Activated T-helper 1 cell treated with Interleukin-2 at 50 U/mL for 16 hours (primary cell): ENCODE results near the gene PRKAR1A.
"Not testable (repeated sequence)": the region's sequence is repeated elsewhere in the genome, so short reads cannot be mapped to it uniquely, and the experiment has no call there.

ENCODE experiments used
- DNase-seq: peaks from one replicate; pipeline ENCODE4 v3.0.0-alpha.2; 2020; ENCODE audit warnings: low read depth

PRKAR1A gene

DNA sequence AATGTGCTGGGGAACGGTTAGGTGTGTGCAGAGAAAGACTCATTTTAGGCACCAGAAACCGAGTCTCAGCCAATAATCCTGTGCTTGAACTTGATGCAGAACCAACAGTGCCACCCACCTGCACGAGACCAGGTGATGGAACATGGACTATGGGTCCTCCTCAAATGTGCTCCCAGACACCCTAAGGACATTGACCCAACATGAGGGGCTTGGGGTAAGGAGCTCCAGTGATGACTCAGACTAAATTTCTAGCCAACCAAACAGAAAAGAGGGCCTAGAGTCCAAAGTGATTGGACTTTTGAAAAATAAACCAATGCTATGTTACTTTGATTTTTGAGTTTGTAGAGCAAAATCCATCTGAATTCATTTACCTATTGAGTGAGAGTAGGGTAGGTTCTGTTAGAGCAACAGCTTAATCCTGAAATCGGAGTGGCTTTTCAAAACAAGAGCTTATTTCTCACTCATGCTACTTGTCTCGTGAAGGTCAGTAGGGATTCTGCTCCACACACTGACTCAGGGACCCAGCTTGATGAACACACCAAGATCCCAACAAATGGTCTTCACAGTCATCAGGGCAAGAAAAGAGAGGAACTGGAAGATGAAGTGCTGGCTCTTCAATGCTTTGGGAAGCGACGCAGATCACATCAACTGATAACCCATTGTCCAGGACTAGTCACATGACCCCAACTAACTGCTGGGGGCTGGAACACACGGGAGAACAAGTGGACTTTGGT, 67.1 kb downstream of the PRKAR1A start:
- DNase-seq: no peak

DNA sequence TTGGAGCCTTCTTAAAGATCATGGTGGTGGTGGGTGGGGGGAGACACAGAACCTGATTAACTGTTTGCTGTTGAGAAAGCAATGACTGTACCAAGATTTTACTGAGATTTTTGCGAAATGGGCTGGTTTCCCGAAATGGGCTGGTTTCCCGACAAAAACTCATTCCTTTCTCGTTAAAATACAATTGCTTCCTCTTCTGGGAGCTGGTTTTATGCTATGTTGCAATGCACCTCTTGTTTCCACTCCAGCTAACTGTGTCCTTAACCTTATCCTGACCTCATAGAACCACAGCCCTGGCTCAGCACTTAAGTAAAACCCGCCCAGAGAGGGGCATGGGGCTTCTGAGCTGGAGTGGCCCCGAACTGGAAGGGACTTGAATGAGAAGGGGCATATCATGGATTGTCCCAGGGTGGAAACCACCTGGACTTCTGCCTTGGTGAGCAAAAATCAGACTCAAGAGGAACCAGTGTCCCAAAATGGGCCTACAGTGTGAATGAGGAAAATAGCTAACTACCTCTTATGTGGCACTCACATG, 68.1 kb downstream of the PRKAR1A start:
- no peak for DNase-seq

- no peak for DNase-seq
Observed at GRCh38 chr17:68581863-68582645, 69.8 kb downstream of the PRKAR1A start.

DNA sequence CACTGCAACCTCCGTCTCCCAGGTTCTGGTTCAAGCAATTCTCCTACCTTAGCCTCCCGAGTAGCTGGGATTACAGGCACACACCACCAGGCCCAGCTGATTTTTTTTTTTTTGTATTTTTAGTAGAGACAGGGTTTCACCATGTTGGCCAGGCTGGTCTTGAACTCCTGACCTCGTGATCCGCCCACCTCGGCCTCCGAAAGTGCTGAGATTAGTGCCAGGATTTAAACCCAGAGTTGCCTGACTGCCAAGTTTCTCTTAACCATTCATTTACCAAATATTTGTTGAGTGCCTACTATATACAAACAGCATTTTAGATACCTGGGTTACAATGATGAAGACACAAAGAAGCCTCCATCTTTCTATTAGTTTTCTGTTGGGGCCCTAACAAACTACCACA, 70.6 kb downstream of the PRKAR1A start:
- not testable (repeated sequence) for DNase-seq

- no peak for DNase-seq
Observed at GRCh38 chr17:68584581-68585303, 72.5 kb downstream of the PRKAR1A start.

GRCh38 chr17:68585643-68586042, 73.4 kb downstream of the PRKAR1A start:
- DNase-seq: no peak

GRCh38 chr17:68587026-68587425, 74.8 kb downstream of the PRKAR1A start:
- DNase-seq: no peak

DNA sequence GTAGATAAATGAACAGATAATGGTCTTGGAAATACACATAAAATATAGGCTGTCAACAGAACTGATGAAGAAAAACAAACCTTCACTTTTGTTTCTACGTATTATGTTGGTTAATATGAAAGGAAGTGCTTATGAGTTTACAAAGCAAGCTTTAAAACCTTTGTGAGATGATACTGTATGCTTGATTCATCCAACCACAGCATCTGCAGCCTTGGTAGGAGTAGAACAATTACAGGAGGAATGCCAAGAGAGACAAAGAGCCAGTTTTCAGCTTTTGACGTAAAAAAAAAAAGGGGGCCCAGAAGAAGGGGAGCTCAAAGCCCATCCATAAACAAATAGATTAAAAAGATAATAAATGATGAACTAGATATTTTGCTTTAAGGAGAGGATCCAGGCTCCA, 75.6 kb downstream of the PRKAR1A start:
- DNase-seq: no peak

DNA sequence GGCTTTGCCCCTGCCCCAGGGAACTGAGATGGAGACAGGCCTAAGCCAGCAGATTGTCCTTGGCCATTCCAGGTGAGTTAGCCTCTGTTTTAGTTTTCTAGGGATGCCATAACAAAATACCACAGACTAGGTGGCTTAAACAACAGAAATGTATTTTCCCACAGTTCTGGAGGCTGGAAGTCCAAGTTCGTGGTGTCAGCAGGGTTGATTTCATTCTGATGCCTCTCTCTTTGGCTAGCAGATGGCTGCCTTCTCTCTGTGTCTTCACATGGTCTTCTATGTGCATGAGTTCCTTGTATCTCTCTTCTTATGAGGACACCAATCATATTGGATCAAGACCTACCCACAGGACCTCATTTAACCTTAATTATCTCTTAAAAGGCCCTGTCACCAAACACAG, 76.1 kb downstream of the PRKAR1A start:
- no peak for DNase-seq

GRCh38 chr17:68589086-68589485, 76.9 kb downstream of the PRKAR1A start:
- DNase-seq: no peak

DNA sequence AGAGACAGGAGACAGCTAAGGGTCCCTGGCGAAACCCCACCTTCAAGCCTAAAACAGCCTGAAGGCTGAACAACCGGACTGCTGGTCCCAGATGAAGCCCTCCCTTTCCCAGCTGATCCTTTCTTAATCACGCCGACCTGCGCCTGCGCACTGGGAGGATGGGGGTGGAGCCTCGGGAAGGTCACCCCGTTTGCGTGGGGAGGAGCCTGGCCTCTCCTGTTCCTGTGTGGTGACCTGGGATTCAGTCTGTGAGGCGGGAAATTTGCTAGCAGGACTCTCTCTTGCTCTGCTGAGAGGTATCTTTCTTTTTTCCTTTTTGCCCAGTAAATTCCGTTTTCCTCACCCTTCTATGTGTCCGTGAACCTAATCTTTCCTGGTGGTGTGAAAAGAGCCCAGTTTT, 79.4 kb downstream of the PRKAR1A start:
- no peak for DNase-seq

GRCh38 chr17:68592009-68592408, 79.8 kb downstream of the PRKAR1A start:
- DNase-seq: no peak

- DNase-seq: no peak
Observed at GRCh38 chr17:68592682-68593641, 80.7 kb downstream of the PRKAR1A start.

DNA sequence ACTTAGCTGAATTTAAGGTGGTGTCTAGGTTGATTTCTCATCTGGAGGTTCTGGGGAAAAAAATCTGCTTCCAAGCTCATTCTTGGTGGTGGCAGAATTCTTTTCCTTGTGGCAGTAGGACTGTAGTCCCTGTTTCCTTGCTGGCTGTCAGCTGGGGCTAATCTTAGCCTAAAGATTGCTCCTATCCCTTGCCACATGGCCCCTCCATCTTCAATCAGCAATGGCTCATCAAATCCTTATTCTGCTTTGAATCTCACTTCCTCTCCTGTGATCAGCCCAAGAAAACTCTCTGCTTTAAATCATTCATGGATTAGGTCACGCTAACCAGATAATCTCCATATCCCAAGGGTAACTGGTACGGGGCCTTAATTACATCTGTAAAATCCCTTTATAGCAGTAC, 82.3 kb downstream of the PRKAR1A start:
- DNase-seq: no peak

GRCh38 chr17:68595496-68595895, 83.3 kb downstream of the PRKAR1A start:
- no peak for DNase-seq

- DNase-seq: no peak
Observed at GRCh38 chr17:68595986-68596385, 83.8 kb downstream of the PRKAR1A start.

- DNase-seq: no peak
Observed at GRCh38 chr17:68596411-68596945, 84.2 kb downstream of the PRKAR1A start.

DNA sequence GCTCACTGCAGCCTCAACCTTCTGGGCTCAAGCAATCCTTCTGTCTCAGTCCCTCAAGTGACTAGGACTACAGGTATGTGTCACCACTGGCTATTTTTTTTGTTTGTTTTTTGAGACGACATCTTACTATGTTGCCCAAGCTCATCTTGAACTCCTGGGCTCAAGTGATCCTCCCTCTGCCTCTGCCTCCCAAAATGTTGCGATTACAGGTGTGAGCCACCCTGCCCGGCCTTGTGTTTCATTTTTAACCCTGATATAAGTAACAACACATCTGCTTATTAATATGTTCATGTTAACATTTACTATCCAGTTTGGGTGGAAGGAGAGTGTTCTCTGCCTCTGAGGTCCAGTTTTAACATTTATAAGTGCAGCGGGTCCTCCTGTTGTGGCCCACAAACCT, 85.8 kb downstream of the PRKAR1A start:
- no peak for DNase-seq

DNA sequence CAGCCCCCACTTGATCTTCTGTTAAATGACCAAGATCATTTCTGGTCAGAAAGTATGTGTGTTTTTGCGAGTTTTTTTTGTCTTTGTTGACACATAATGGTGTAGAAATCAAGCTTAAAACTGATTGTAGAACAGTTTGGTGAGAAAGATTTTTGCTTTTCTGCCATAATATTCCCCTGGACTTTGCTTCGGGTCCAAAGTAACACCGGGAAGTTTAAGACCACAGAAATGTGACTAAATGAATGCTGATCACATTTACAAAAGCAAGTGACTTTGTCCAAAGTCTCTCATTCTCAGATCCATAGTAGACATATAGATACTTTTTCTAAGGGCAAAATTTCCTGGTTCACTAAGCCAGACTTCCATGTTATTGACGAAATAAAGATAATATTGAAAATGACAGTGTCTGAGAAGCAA, 86.3 kb downstream of the PRKAR1A start:
- no peak for DNase-seq

- no peak for DNase-seq
Observed at GRCh38 chr17:68599091-68599490, 86.9 kb downstream of the PRKAR1A start.

DNA sequence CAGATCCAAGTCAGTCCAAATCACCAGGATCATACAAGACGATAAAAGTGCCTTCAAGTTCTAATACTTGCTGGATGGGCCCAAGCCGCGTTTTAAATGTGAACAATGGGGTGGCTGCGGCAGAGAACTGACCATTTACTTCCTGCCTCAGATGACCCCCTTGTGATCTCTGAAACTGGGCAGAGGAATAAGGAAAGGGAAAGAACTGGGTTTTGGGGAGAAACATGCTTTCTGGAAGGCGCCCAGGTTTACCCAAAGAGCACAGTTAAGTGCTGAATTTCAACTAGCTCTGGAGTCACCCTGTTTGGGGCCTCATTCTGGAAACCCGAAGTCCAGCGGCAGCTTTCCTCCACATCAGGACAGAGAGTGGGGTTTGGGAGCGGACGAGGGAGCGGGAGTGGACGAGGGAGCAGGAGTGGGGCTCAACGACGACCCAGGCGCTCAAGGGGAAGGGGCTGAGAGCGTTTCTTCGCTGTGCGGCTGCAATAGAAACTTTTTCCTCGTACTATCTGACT, 87.4 kb downstream of the PRKAR1A start:
- DNase-seq: no peak
